DMS114 treated with DMSO at 0.1 percent for 48 hours (cell line): Measurements from ENCODE around the gene FLYWCH2.
"Not testable (repeated sequence)": the region's sequence is repeated elsewhere in the genome, so short reads cannot be mapped to it uniquely, and the experiment has no call there.

Experiments
- DNase-seq: peaks from one replicate; lab custom pipeline; 2025; ENCODE audit not compliant: unreplicated experiment; lab: John Stamatoyannopoulos, UW

The FLYWCH2 gene

GRCh38 chr16:2881783-2882649 is 999 bp upstream of the FLYWCH2 start:
- DNase-seq, result no peak

DNA sequence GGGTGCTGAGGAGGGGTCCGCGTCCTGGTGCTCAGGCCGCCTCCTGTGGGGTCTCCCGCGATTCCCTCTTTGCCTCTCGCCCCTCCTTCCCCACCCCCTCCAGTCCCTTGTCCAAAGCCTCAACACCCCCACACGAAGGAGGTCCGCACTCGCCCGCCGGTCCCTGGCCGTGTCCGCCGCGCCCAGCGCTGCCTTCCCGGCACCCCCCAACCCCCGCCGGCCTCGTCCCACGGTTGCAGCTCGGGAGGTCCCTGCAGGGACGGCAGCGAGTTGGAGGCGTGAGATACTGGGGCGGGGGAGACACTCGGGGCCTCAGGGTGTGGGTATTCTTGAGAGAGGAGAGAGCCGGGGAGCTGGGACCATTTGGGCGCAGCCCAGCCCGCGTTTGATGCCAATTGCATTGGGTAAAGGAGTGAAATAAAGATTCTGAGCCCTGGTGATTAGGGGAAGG is 468 bp downstream of the FLYWCH2 start:
- no peak for DNase-seq

DNA sequence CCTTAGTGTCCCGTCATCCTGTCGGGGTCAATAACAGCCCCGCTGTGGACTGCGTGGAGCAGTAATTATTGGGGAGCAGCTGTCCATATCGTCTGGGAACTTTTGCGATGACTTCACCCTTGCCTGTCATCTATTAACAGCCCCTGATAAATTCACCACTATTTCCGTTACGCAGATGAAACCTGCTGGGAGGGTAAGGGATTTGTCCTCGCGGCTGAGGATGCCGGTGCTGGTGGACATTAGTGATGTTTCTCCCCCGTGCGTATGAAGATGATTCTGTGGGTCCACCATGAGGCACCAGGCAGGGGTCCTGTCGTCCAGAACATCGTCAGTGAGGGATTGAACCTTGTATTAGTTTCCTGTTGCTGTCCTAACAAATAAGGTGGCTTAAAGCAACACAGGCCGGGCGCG is 1.0 kb downstream of the FLYWCH2 start:
- no peak for DNase-seq

- DNase-seq, result no peak
Observed at GRCh38 chr16:2894231-2894630, 11.2 kb downstream of the FLYWCH2 start.

DNA sequence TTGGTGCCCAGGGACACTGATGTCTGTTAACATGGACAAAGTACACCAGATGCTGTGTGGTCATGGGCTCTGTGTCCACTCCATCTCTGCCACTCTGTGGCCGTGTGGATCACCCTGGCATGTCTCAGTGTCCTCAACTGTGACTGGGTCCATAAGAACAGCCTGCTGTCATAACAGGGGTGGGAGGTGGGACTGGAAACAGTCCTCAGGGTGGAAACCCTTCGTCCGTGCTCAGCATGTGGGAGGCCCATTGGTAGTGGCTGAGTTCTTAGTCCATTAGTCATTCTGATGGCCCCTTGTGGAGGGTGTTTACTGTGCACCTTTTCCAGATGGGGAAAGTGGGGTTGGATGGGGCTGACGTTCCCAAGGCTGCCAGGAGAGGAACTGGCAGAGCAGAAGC is 12.8 kb downstream of the FLYWCH2 start:
- DNase-seq, result no peak

- no peak for DNase-seq
Observed at GRCh38 chr16:2896480-2897010, 13.5 kb downstream of the FLYWCH2 start.

- no peak for DNase-seq
Observed at GRCh38 chr16:2897110-2897509, 14.1 kb downstream of the FLYWCH2 start.

GRCh38 chr16:2898831-2899563 is 16.0 kb downstream of the FLYWCH2 start:
- DNase-seq, result no peak

DNA sequence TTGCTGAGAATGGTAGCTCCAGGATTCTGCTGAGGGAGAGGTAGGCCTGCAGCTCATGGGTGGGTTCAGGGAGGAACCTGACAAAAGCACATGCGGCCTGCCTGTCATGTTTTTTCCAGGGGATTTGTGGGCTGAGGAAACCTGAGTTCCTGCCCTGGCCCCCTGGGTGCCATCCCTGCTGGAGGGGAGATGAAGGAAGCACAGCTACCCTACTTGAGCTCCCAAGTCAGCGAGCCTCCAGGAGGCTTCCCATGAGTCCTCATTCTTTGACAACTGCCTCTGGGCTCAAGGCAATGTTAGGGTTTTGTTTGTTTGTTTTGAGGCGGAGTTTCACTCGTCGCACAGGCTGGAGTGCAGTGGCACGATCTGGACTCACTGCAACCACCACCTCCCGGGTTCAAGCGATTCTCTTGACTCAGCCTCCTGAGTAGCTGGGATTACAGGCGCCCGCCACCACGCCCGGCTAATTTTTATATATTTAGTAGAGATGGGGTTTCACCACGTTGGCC is 16.6 kb downstream of the FLYWCH2 start:
- no peak for DNase-seq

- DNase-seq, result no peak
Observed at GRCh38 chr16:2900526-2901075, 17.6 kb downstream of the FLYWCH2 start.

DNA sequence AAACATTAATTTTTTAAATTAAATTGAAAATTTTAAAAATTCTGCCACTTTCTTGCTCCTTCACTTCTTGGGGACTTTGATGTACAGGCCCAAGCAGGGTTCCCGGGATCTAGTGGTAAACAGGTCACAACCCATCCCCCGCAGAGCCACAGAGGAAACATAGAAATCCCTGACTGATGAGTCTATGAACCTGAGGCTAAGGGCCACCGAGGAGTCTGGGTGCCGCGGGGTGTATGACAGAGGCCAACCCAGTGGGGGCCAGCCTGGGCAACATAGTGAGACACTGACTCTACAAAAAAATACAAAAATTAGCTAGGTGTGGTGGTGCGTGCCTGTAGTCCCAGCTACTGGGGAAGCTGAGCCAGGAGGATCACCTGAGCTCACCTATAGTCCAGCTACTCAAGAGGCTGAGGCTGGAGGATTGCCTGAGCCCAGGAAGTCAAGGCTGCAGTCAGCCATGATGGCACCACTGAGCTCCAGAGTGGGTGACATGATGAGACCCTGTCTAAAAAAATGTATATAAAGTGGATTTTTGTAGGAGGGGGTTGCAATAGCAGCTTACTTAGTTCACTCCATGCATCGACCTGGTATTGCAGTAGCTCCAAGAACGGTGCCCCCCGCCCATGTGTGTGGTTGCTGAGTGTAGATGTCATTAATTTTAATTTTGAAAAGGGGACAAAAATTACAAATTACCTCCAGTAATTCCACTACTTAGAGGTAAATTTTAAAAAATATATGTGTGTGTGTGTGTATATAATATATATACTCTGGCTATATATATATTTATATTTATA is 19.5 kb downstream of the FLYWCH2 start:
- DNase-seq, result no peak

- DNase-seq, result peak; percentile 74
Observed at GRCh38 chr16:2904100-2904921, 21.3 kb downstream of the FLYWCH2 start.

DNA sequence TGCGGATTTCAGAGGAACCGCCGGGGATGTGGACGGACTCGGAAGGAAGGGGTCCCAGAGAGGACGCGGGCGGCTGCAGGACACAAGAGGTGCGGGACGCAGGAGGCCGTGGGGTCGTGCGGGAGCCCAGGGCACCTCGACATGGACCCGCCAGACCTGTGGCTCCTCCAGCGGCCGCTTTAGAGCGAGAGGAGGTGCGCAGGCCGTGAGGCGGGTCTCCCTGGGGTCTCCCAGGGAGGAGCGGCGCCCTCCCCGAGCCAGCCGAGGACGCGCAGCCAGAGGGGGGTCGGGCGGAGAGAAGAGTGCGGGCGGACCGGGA is 21.9 kb downstream of the FLYWCH2 start:
- no peak for DNase-seq

- DNase-seq, result peak; percentile 95
Observed at GRCh38 chr16:2905241-2905987, 22.4 kb downstream of the FLYWCH2 start.

- no peak for DNase-seq
Observed at GRCh38 chr16:2905988-2906387, 23.0 kb downstream of the FLYWCH2 start.

DNA sequence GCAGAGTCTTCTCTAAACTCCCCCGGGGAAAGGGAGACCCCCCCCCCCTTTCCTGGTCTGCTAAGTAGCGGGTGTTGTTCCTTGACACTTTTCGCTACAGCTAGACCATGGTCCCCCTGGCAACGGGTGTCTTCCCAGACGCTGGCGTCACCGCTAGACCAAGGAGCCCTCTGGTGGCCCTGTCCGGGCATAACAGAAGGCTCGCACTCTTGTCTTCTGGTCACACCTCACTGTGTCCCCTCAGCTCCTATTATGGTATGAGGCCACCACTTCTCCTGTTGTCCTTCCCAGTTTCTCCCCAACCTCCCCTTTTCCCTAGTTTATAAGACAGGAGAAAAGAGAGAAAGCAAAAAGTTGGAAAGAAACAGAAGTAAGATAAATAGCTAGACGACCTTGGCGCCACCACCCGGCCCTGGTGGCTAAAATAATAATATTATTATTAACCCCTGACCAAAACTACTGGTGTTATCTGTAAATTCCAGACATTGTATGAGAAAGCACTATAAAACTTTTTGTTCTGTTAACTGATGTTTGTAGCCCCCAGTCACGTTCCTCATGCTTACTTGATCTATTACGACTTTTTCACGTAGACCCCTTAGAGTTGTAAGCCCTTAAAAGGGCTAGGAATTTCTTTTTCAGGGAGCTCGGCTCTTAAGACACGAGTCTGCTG is 24.2 kb downstream of the FLYWCH2 start:
- not testable (repeated sequence) for DNase-seq

GRCh38 chr16:2910441-2910969 is 27.5 kb downstream of the FLYWCH2 start:
- no peak for DNase-seq

- DNase-seq, result peak; percentile 92
Observed at GRCh38 chr16:2911638-2912329, 28.8 kb downstream of the FLYWCH2 start, which contains the start of gene FLYWCH1. FLYWCH1 (plus strand) TSS chr16:2911931; CDS start chr16:2929686, 17,755 bp downstream.
